ENCODE results near the gene PJA2. TPM values are rescaled to one million over a fixed set of nuclear protein-coding genes. Genes with fewer than 3 reads are reported as not detected.

PJA2 gene
- total and polyA plus RNA-seq, 4 donors: 17.5 to 148 (median 61.3) TPM

DNA sequence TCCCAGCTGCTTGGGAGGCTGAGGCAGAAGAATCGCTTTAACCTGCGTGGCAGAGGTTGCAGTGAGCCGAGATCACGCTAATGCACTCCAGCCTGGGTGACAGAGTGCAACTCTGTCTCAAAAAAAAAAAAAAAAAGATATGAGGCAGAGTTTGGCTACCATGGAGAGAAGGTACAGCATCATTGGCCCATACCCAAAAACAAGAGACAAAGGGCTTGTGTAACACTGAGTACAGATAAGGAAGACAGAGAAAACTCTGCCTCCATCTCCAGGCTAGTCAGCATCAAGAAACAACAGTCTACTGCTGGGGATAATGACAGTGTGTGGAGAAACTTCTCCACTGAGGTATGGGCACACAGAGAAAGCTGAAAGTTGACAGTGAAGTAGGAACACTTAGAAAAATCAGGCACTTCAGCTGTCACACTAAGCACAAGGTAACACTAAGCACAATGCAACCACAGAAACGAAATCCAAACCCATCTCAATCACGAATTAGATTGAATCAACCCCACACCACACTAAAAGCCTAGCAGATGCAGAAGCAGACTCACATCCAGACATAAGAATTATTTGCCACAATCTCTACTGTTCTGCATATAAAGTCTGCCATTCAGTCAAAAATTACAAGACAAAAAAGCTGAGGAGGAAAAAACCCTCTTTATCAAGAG is 10.5 kb downstream of the PJA2 start:
- Histone ChIP-seq H3K4me3 (no peak overlapping the region), H3K9ac (ENCODE audit: insufficient read depth in 1 of 2, low read length in 2 of 2) (no peak overlapping the region), H3K27me3 (ENCODE audit: control insufficient read depth in 3 of 3, insufficient read depth in 3 of 3, low read length in 2 of 3) (no peaks in the 10 kb centered on the region), H3K9me3 (ENCODE audit: control insufficient read depth in 4 of 4, insufficient read depth in 3 of 4, low read length in 3 of 4) (peaks cover 0 to 2% (median 0%) of the 10 kb centered on the region in 4 donors), H3K27ac (ENCODE audit: low read depth in 1 of 2, low read length in 1 of 2) (peak overlapping the region in 1 of 2 donors; percentile 9), H3K36me3 (ENCODE audit: control insufficient read depth in 4 of 4, insufficient read depth in 4 of 4, low read length in 4 of 4) (peaks cover 0 to 6% (median under 1%) of the 10 kb centered on the region in 4 donors), H3K4me1 (ENCODE audit: control insufficient read depth in 5 of 5, insufficient read depth in 5 of 5, low read length in 5 of 5) (peaks cover 0 to 12% (median 0%) of the 10 kb centered on the region in 5 donors)
- no peak for ATAC-seq (ENCODE audit: insufficient read depth, low FRiP score)
- TF ChIP-seq, protein P1, sequence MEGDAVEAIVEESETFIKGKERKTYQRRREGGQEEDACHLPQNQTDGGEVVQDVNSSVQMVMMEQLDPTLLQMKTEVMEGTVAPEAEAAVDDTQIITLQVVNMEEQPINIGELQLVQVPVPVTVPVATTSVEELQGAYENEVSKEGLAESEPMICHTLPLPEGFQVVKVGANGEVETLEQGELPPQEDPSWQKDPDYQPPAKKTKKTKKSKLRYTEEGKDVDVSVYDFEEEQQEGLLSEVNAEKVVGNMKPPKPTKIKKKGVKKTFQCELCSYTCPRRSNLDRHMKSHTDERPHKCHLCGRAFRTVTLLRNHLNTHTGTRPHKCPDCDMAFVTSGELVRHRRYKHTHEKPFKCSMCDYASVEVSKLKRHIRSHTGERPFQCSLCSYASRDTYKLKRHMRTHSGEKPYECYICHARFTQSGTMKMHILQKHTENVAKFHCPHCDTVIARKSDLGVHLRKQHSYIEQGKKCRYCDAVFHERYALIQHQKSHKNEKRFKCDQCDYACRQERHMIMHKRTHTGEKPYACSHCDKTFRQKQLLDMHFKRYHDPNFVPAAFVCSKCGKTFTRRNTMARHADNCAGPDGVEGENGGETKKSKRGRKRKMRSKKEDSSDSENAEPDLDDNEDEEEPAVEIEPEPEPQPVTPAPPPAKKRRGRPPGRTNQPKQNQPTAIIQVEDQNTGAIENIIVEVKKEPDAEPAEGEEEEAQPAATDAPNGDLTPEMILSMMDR (IDR thresholded peaks at IDR 0.05; ENCODE audit: control extremely low read depth, extremely low read depth): no peak
- WGBS, 2 donors: 90 to 94% methylated on average over 6 of the region's 6 CpGs
- DNase-seq: peak in 1 of 3 donors; percentile 23

DNA sequence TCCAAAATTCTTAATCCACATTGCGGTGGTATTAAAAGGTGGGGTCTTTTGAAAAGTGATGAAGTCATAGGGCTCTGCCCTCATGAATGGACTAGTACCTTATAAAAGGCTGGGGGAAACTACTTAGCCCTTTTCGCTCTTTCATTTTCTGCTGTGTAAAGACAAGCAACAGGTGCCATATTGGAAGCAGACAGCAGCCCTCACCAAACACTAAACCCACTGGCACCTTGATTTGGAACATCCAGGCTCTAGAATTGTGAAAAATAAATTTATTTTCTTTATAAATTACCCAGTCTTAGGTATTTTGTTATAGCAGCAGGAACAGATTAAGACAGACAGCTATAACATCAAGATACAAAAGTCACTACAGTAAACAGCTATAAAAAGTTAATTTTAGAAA is 12.8 kb downstream of the PJA2 start:
- no peak overlapping the region for H3K27ac ChIP-seq (ENCODE audit: low read depth in 1 of 2, low read length in 1 of 2)
- WGBS, 2 donors: 49 to 98% methylated on average over 2 of the region's 2 CpGs
- peaks cover 0 to 6% (median under 1%) of the 10 kb centered on the region in 4 donors for H3K36me3 ChIP-seq (ENCODE audit: control insufficient read depth in 4 of 4, insufficient read depth in 4 of 4, low read length in 4 of 4)
- TF ChIP-seq, protein P1 (IDR thresholded peaks at IDR 0.05; ENCODE audit: control extremely low read depth, extremely low read depth): no peak
- no peaks in the 10 kb centered on the region for H3K27me3 ChIP-seq (ENCODE audit: control insufficient read depth in 3 of 3, insufficient read depth in 3 of 3, low read length in 2 of 3)
- no peak for DNase-seq
- H3K4me1 ChIP-seq (ENCODE audit: control insufficient read depth in 5 of 5, insufficient read depth in 5 of 5, low read length in 5 of 5): peaks cover 0 to 12% (median 0%) of the 10 kb centered on the region in 5 donors
- H3K9ac ChIP-seq (ENCODE audit: insufficient read depth in 1 of 2, low read length in 2 of 2): no peak overlapping the region
- no peak for ATAC-seq (ENCODE audit: insufficient read depth, low FRiP score)
- no peak overlapping the region for H3K4me3 ChIP-seq
- peaks cover 0 to 2% (median 0%) of the 10 kb centered on the region in 4 donors for H3K9me3 ChIP-seq (ENCODE audit: control insufficient read depth in 4 of 4, insufficient read depth in 3 of 4, low read length in 3 of 4)

DNA sequence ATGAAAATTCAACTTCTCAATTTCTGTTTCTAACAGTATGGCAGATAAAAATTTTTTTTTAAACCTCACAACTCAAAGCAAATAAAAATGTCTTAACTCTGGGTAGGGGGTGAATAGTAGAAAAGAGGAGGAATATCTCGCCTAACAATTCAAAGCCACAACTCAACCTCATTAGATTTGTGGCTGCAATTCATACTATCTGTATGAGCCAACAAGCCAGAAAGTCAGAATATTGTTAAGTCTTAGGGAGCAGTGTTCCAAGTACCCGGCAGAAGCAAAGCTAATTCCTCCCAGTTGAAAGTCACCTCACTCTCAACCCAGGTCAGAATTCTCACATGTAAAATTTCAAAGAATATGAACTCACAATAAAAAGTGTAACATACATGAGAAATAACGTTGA is 15.0 kb downstream of the PJA2 start:
- Histone ChIP-seq H3K9me3 (ENCODE audit: control insufficient read depth in 4 of 4, insufficient read depth in 3 of 4, low read length in 3 of 4) (peaks cover 0 to 6% (median 0%) of the 10 kb centered on the region in 4 donors), H3K27ac (ENCODE audit: low read depth in 1 of 2, low read length in 1 of 2) (no peak overlapping the region), H3K9ac (ENCODE audit: insufficient read depth in 1 of 2, low read length in 2 of 2) (no peak overlapping the region), H3K27me3 (ENCODE audit: control insufficient read depth in 3 of 3, insufficient read depth in 3 of 3, low read length in 2 of 3) (no peaks in the 10 kb centered on the region), H3K4me1 (ENCODE audit: control insufficient read depth in 5 of 5, insufficient read depth in 5 of 5, low read length in 5 of 5) (peaks cover 0 to 12% (median 0%) of the 10 kb centered on the region in 5 donors), H3K36me3 (ENCODE audit: control insufficient read depth in 4 of 4, insufficient read depth in 4 of 4, low read length in 4 of 4) (peaks cover 0 to 2% (median under 1%) of the 10 kb centered on the region in 4 donors), H3K4me3 (no peak overlapping the region)
- no peak for DNase-seq
- TF ChIP-seq, protein P1 (IDR thresholded peaks at IDR 0.05; ENCODE audit: control extremely low read depth, extremely low read depth): no peak
- 56 to 58% methylated on average over 3 of the region's 3 CpGs for WGBS, 2 donors
- no peak for ATAC-seq (ENCODE audit: insufficient read depth, low FRiP score)
